Measurements from ENCODE around the gene TOR4A.

Gene TOR4A

DNA sequence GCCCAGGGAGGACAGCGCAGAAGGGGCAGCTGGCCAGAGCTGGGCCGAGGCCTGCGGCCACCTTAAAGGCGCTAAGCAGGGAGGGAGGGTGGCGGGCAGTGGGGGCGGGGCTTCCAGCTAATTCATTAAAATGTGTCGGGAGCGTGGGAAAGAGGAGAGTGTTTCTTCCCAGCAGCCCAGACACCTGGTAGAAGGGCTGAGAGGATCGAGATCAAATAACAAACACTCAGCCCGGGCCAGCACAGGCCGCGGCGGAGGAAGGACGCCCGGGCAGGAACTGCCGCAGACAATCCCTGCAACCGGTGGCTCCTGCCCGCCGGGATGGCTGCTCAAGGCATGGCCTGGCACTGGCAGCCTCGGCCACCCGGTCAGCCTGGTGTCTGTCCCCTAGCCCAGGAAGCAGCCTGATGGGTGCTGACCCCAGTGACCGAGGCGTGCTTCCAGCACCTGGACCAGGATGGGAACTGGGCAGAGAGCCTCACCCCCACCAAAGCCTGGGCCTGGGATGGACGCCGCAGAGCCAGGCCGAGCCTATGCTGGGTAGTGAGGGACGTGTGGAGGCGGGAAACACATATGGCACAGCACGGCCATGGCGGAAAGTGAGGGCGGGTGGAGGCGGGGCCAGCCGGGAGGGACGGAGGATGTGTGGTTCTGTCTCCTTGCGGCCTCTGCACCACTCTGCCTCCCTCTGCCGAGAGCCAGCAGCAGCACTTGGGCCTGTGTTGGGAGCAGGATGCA, 27.7 kb downstream of the TOR4A start:
- TF ChIP-seq TOX (CRISPR knock-in tag; IDR thresholded peaks at IDR 0.05; ENCODE audit: borderline replicate concordance) (no peak), ZFP3 (CRISPR knock-in tag; IDR thresholded peaks at IDR 0.05) (no peak), ESRRG (CRISPR knock-in tag; IDR thresholded peaks at IDR 0.05) (no peak), ZFP30 (CRISPR knock-in tag; IDR thresholded peaks at IDR 0.05) (no peak), BACH2 (CRISPR knock-in tag; IDR thresholded peaks at IDR 0.05; ENCODE audit: borderline replicate concordance) (no peak), PPARA (CRISPR knock-in tag; IDR thresholded peaks at IDR 0.05; ENCODE audit: borderline replicate concordance) (no peak), ZNF8 (CRISPR knock-in tag; IDR thresholded peaks at IDR 0.05) (no peak), RARB (CRISPR knock-in tag; IDR thresholded peaks at IDR 0.05) (no peak), TCF4 (CRISPR knock-in tag; IDR thresholded peaks at IDR 0.05; ENCODE audit: borderline replicate concordance) (no peak), ZNF565 (CRISPR knock-in tag; conservative IDR thresholded peaks at IDR 0.05; ENCODE audit: low read depth) (no peak), GLIS3 (CRISPR knock-in tag; IDR thresholded peaks at IDR 0.05) (no peak), CSDC2 (CRISPR knock-in tag; IDR thresholded peaks at IDR 0.05) (no peak)
- TF ChIP-seq, protein P1, sequence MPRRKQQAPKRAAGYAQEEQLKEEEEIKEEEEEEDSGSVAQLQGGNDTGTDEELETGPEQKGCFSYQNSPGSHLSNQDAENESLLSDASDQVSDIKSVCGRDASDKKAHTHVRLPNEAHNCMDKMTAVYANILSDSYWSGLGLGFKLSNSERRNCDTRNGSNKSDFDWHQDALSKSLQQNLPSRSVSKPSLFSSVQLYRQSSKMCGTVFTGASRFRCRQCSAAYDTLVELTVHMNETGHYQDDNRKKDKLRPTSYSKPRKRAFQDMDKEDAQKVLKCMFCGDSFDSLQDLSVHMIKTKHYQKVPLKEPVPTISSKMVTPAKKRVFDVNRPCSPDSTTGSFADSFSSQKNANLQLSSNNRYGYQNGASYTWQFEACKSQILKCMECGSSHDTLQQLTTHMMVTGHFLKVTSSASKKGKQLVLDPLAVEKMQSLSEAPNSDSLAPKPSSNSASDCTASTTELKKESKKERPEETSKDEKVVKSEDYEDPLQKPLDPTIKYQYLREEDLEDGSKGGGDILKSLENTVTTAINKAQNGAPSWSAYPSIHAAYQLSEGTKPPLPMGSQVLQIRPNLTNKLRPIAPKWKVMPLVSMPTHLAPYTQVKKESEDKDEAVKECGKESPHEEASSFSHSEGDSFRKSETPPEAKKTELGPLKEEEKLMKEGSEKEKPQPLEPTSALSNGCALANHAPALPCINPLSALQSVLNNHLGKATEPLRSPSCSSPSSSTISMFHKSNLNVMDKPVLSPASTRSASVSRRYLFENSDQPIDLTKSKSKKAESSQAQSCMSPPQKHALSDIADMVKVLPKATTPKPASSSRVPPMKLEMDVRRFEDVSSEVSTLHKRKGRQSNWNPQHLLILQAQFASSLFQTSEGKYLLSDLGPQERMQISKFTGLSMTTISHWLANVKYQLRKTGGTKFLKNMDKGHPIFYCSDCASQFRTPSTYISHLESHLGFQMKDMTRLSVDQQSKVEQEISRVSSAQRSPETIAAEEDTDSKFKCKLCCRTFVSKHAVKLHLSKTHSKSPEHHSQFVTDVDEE (CRISPR knock-in tag; IDR thresholded peaks at IDR 0.05): no peak
- TF ChIP-seq, protein P2, sequence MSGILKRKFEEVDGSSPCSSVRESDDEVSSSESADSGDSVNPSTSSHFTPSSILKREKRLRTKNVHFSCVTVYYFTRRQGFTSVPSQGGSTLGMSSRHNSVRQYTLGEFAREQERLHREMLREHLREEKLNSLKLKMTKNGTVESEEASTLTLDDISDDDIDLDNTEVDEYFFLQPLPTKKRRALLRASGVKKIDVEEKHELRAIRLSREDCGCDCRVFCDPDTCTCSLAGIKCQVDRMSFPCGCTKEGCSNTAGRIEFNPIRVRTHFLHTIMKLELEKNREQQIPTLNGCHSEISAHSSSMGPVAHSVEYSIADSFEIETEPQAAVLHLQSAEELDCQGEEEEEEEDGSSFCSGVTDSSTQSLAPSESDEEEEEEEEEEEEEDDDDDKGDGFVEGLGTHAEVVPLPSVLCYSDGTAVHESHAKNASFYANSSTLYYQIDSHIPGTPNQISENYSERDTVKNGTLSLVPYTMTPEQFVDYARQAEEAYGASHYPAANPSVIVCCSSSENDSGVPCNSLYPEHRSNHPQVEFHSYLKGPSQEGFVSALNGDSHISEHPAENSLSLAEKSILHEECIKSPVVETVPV (CRISPR knock-in tag; IDR thresholded peaks at IDR 0.05): no peak
- no peak for ATAC-seq

DNA sequence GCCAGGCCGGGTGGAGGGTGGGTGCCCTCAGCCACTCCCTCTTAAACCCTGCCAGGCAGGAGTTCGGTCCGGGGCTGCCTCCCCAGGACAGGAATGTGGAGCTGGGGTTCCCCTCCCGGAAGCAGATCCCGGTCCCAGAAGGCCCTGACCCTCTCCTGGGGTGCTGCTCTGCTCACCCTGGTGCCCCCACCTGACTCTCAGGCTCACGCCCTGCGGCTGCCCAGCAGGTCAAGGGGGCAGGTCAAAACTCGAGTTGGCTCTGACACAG, 28.2 kb downstream of the TOR4A start:
- TF ChIP-seq SNAI2 (CRISPR knock-in tag; IDR thresholded peaks at IDR 0.05): no peak
- no peak for TF ChIP-seq ZFP30 (CRISPR knock-in tag; IDR thresholded peaks at IDR 0.05)
- TF ChIP-seq, protein P3, sequence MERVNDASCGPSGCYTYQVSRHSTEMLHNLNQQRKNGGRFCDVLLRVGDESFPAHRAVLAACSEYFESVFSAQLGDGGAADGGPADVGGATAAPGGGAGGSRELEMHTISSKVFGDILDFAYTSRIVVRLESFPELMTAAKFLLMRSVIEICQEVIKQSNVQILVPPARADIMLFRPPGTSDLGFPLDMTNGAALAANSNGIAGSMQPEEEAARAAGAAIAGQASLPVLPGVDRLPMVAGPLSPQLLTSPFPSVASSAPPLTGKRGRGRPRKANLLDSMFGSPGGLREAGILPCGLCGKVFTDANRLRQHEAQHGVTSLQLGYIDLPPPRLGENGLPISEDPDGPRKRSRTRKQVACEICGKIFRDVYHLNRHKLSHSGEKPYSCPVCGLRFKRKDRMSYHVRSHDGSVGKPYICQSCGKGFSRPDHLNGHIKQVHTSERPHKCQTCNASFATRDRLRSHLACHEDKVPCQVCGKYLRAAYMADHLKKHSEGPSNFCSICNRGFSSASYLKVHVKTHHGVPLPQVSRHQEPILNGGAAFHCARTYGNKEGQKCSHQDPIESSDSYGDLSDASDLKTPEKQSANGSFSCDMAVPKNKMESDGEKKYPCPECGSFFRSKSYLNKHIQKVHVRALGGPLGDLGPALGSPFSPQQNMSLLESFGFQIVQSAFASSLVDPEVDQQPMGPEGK (CRISPR knock-in tag; IDR thresholded peaks at IDR 0.05; ENCODE audit: borderline replicate concordance): no peak
- TF ChIP-seq, protein P4, sequence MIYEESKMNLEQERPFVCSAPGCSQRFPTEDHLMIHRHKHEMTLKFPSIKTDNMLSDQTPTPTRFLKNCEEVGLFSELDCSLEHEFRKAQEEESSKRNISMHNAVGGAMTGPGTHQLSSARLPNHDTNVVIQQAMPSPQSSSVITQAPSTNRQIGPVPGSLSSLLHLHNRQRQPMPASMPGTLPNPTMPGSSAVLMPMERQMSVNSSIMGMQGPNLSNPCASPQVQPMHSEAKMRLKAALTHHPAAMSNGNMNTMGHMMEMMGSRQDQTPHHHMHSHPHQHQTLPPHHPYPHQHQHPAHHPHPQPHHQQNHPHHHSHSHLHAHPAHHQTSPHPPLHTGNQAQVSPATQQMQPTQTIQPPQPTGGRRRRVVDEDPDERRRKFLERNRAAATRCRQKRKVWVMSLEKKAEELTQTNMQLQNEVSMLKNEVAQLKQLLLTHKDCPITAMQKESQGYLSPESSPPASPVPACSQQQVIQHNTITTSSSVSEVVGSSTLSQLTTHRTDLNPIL (CRISPR knock-in tag; IDR thresholded peaks at IDR 0.05; ENCODE audit: low read depth): no peak
- TF ChIP-seq, protein P2 (CRISPR knock-in tag; IDR thresholded peaks at IDR 0.05): no peak
- TF ChIP-seq BACH2 (CRISPR knock-in tag; IDR thresholded peaks at IDR 0.05; ENCODE audit: borderline replicate concordance): no peak
- ATAC-seq: no peak

DNA sequence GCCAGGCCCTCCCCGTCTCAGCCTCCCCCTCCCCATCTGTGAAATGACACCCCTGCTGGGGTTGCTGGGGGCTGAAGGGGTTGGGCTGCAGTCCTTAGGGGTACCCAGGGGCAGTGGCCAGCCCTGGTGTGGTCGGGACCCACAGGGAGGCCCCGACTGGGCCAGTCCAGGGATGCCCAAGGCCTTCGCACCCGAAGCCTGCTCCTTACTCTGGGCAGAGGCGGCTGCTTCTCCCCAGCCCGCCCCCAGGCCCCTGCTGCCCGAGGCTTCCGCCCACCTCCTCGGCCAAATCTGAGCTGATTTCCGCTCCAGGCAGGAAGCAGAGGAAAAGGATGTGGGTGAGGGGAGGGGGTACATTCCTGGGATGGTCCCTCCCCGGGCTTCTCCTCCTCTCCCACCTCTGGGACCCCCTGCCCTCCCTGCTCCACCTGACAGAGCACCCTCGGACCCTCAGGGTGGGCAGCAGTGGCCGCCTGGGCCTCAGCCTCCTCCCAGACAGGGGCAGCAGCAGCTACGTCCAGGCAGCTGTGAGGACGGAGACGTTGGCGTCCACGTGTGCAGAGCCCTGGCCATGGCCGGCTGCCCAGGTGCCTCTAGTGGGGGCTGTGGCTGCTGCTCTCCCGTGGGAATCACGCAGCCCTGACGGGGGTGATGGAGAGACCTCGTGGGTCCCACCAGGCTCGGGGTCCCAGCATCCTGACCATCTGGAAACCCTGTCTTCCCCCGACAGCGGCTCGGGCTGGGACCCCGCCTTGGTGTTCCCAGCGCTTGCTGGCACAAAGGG, 28.7 kb downstream of the TOR4A start:
- no peak for ATAC-seq
- TF ChIP-seq SNAI2 (CRISPR knock-in tag; IDR thresholded peaks at IDR 0.05) (no peak), ZFP3 (CRISPR knock-in tag; IDR thresholded peaks at IDR 0.05) (no peak), OSR1 (CRISPR knock-in tag; IDR thresholded peaks at IDR 0.05) (no peak), GLIS3 (CRISPR knock-in tag; IDR thresholded peaks at IDR 0.05) (no peak), ZNF565 (CRISPR knock-in tag; conservative IDR thresholded peaks at IDR 0.05; ENCODE audit: low read depth) (no peak), CSDC2 (CRISPR knock-in tag; IDR thresholded peaks at IDR 0.05) (no peak), RARB (CRISPR knock-in tag; IDR thresholded peaks at IDR 0.05) (no peak), ZNF70 (CRISPR knock-in tag; IDR thresholded peaks at IDR 0.05) (no peak), ZC3H10 (CRISPR knock-in tag; IDR thresholded peaks at IDR 0.05) (no peak)
- TF ChIP-seq, protein P4 (CRISPR knock-in tag; IDR thresholded peaks at IDR 0.05; ENCODE audit: low read depth): no peak
- TF ChIP-seq, protein P2 (CRISPR knock-in tag; IDR thresholded peaks at IDR 0.05): no peak
- TF ChIP-seq, protein P1 (CRISPR knock-in tag; IDR thresholded peaks at IDR 0.05): no peak
